HEK293 (cell line): ENCODE data around the gene ABLIM2.

Experiments
- CTCF ChIA-PET: fragments of 350-600 bp; formaldehyde crosslinking; extraction: SDS; loops from one replicate; lab custom pipeline; 2021; ENCODE audit warnings: antibody characterized with exemption; lab: Yijun Ruan, JAX
- POLR2A ChIA-PET: fragments of 300-600 bp; formaldehyde crosslinking; extraction: SDS; loops from one replicate; lab custom pipeline; 2020; ENCODE audit warnings: antibody characterized with exemption, inconsistent platforms; lab: Yijun Ruan, JAX
- H3K27ac ChIP-seq: fragments of 200-500 bp; sonication (Bioruptor generic); 2 replicates; pipeline ENCODE4 v1.5.1; 2014; ENCODE audit warnings: low read depth, low read length, control low read depth, inconsistent platforms; ENCODE audit errors: extremely low read depth
- H3K36me3 ChIP-seq, 2 experiments: fragments of 200-500 bp in 1 of 2; sonication (Bioruptor generic) in 1 of 2; 1 replicate in 1 of 2; 2 replicates in 1 of 2; pipeline ENCODE4 v1.5.1; 2014 to 2017; ENCODE audit warnings: inconsistent platforms in 2 of 2, low read length in 2 of 2; ENCODE audit not compliant: control insufficient read depth in 2 of 2, insufficient read depth in 1 of 2
- H3K4me1 ChIP-seq: fragments of 200-500 bp; sonication (Bioruptor generic); 2 replicates; pipeline ENCODE4 v1.5.1; 2014; ENCODE audit warnings: mild to moderate bottlenecking, low read length, inconsistent platforms; ENCODE audit not compliant: control insufficient read depth, insufficient read depth
- H3K4me3 ChIP-seq: 2 replicates; pipeline ENCODE4 v1.5.1; 2011; ENCODE audit warnings: low read depth, mild to moderate bottlenecking, control low read depth, low read length, moderate library complexity
- H3K9me3 ChIP-seq: fragments of 200-500 bp; sonication (Bioruptor generic); 2 replicates; pipeline ENCODE4 v1.5.1; 2014; ENCODE audit warnings: low read depth, low read length, inconsistent platforms; ENCODE audit not compliant: control insufficient read depth, insufficient read depth
- EGR2 ChIP-seq: fragments of 450-650 bp; formaldehyde crosslinking; IDR thresholded peaks from 2 replicates; pipeline ENCODE4 v1.5.1; 2016; ENCODE audit warnings: low read depth, missing biosample characterization, missing genetic modification characterization
- GFI1B ChIP-seq: fragments of 450-650 bp; formaldehyde crosslinking; IDR thresholded peaks from 2 replicates; pipeline ENCODE4 v1.5.1; 2016; ENCODE audit warnings: missing biosample characterization, missing genetic modification characterization
- GLIS1 ChIP-seq: fragments of 450-650 bp; formaldehyde crosslinking; IDR thresholded peaks from 2 replicates; pipeline ENCODE4 v1.5.1; 2016; ENCODE audit warnings: missing biosample characterization, missing genetic modification characterization
- KLF10 ChIP-seq: fragments of 450-650 bp; IDR thresholded peaks from 2 replicates; pipeline ENCODE4 v1.5.1; 2018; ENCODE audit warnings: missing biosample characterization, mild to moderate bottlenecking, missing genetic modification characterization
- SCRT2 ChIP-seq: fragments of 450-650 bp; formaldehyde crosslinking; IDR thresholded peaks from 2 replicates; pipeline ENCODE4 v1.5.1; 2016; ENCODE audit warnings: missing biosample characterization, missing genetic modification characterization
- WT1 ChIP-seq: fragments of 450-650 bp; formaldehyde crosslinking; IDR thresholded peaks from 2 replicates; pipeline ENCODE4 v1.5.1; 2016; ENCODE audit warnings: missing biosample characterization, missing genetic modification characterization
- ZFHX2 ChIP-seq: fragments of 450-650 bp; formaldehyde crosslinking; conservative IDR thresholded peaks from 2 replicates; pipeline ENCODE4 v1.5.1; 2016; ENCODE audit warnings: missing biosample characterization, missing genetic modification characterization
- ZIC2 ChIP-seq: fragments of 450-650 bp; formaldehyde crosslinking; IDR thresholded peaks from 2 replicates; pipeline ENCODE4 v1.5.1; 2016; ENCODE audit warnings: missing biosample characterization, missing genetic modification characterization
- ZNF16 ChIP-seq: fragments of 450-650 bp; formaldehyde crosslinking; IDR thresholded peaks from 2 replicates; pipeline ENCODE4 v1.5.1; 2016; ENCODE audit warnings: low read depth, missing biosample characterization, missing genetic modification characterization
- ZNF184 ChIP-seq: fragments of 450-650 bp; IDR thresholded peaks from 2 replicates; pipeline ENCODE4 v1.5.1; 2018; ENCODE audit warnings: missing biosample characterization, mild to moderate bottlenecking, missing genetic modification characterization
- ZNF223 ChIP-seq: fragments of 450-650 bp; formaldehyde crosslinking; IDR thresholded peaks from 2 replicates; pipeline ENCODE4 v1.5.1; 2016; ENCODE audit warnings: missing biosample characterization, missing genetic modification characterization
- ZNF239 ChIP-seq: fragments of 450-650 bp; formaldehyde crosslinking; IDR thresholded peaks from 2 replicates; pipeline ENCODE4 v1.5.1; 2016; ENCODE audit warnings: missing biosample characterization, missing genetic modification characterization
- ZNF335 ChIP-seq: fragments of 450-650 bp; formaldehyde crosslinking; conservative IDR thresholded peaks from 2 replicates; pipeline ENCODE4 v1.5.1; 2016; ENCODE audit warnings: missing biosample characterization, missing genetic modification characterization
- ZNF394 ChIP-seq: fragments of 450-650 bp; formaldehyde crosslinking; IDR thresholded peaks from 2 replicates; pipeline ENCODE4 v1.5.1; 2016; ENCODE audit warnings: missing biosample characterization, missing genetic modification characterization, mild to moderate bottlenecking, moderate library complexity, borderline replicate concordance
- ZNF518A ChIP-seq: fragments of 450-650 bp; formaldehyde crosslinking; conservative IDR thresholded peaks from 2 replicates; pipeline ENCODE4 v1.5.1; 2016; ENCODE audit warnings: low read depth, missing biosample characterization, missing genetic modification characterization
- ZNF521 ChIP-seq: fragments of 450-650 bp; formaldehyde crosslinking; IDR thresholded peaks from 2 replicates; pipeline ENCODE4 v1.5.1; 2017; ENCODE audit warnings: missing biosample characterization, mild to moderate bottlenecking, missing genetic modification characterization
- ZNF544 ChIP-seq: fragments of 450-650 bp; formaldehyde crosslinking; IDR thresholded peaks from 2 replicates; pipeline ENCODE4 v1.5.0; 2017; ENCODE audit warnings: missing biosample characterization, missing genetic modification characterization
- ZNF548 ChIP-seq: fragments of 450-650 bp; formaldehyde crosslinking; IDR thresholded peaks from 2 replicates; pipeline ENCODE4 v1.5.1; 2016; ENCODE audit warnings: missing biosample characterization, missing genetic modification characterization
- ZNF560 ChIP-seq: fragments of 450-650 bp; formaldehyde crosslinking; IDR thresholded peaks from 2 replicates; pipeline ENCODE4 v1.5.1; 2017; ENCODE audit warnings: missing biosample characterization, missing genetic modification characterization, borderline replicate concordance
- ZNF580 ChIP-seq: fragments of 450-650 bp; formaldehyde crosslinking; IDR thresholded peaks from 2 replicates; pipeline ENCODE4 v1.5.1; 2016; ENCODE audit warnings: missing biosample characterization, missing genetic modification characterization
- ZNF596 ChIP-seq: fragments of 450-650 bp; IDR thresholded peaks from 2 replicates; pipeline ENCODE4 v1.5.0; 2018; ENCODE audit warnings: missing biosample characterization, mild to moderate bottlenecking, missing genetic modification characterization, moderate library complexity
- ZNF654 ChIP-seq: fragments of 450-650 bp; formaldehyde crosslinking; IDR thresholded peaks from 2 replicates; pipeline ENCODE4 v1.5.1; 2016; ENCODE audit warnings: low read depth, missing biosample characterization, missing genetic modification characterization
- ZNF692 ChIP-seq: fragments of 450-650 bp; formaldehyde crosslinking; IDR thresholded peaks from 2 replicates; pipeline ENCODE4 v1.5.1; 2016; ENCODE audit warnings: missing biosample characterization, missing genetic modification characterization
- ZNF707 ChIP-seq: fragments of 450-650 bp; formaldehyde crosslinking; IDR thresholded peaks from 2 replicates; pipeline ENCODE4 v1.5.1; 2016; ENCODE audit warnings: missing biosample characterization, missing genetic modification characterization
- ZNF792 ChIP-seq: fragments of 450-650 bp; formaldehyde crosslinking; IDR thresholded peaks from 2 replicates; pipeline ENCODE4 v1.5.1; 2016; ENCODE audit warnings: missing biosample characterization, missing genetic modification characterization

Gene ABLIM2

GRCh38 chr4:8199594-8200301 is 41.1 kb upstream of the ABLIM2 start:
- no peaks in the 10 kb centered on the region for H3K4me1 ChIP-seq
- CTCF ChIA-PET = interaction anchor here (2.6 kb wide), 1 partner anchor 23 kb away, joined by 11 read pairs; no protein-coding TSS in a partner anchor
- TF ChIP-seq ZNF548 (tag by site-specific recombination) (no peak), ZNF560 (no peak), ZNF239 (tag by site-specific recombination) (no peak), GLIS1 (no peak), ZNF518A (tag by site-specific recombination) (no peak), ZNF692 (tag by site-specific recombination) (no peak), ZNF544 (tag by site-specific recombination) (no peak), GFI1B (no peak), ZNF16 (no peak), ZNF521 (tag by site-specific recombination) (no peak), ZNF580 (no peak)
- TF ChIP-seq, all 188 proteins: peak for 0
- Histone ChIP-seq H3K4me3 (peak overlapping the region; percentile 31), H3K9me3 (no peaks in the 10 kb centered on the region), H3K27ac (no peak overlapping the region), H3K36me3 (no peaks in the 10 kb centered on the region)
- POLR2A ChIA-PET = interaction anchor here (1.0 kb wide), 1 partner anchor 23 kb away, joined by 3 read pairs; no protein-coding TSS in a partner anchor

GRCh38 chr4:8198906-8199593 is 40.4 kb upstream of the ABLIM2 start, which contains the start of gene SH3TC1:
SH3TC1 (plus strand) TSS chr4:8199290; CDS start chr4:8205195, 5,905 bp downstream.
- CTCF ChIA-PET = interaction anchor here (1.3 to 2.6 kb wide), 2 partner anchors 9 to 22 kb away, joined by 3 to 11 read pairs; no protein-coding TSS in a partner anchor
- POLR2A ChIA-PET = interaction anchor here (1.0 kb wide), 1 partner anchor 22 kb away, joined by 3 read pairs; no protein-coding TSS in a partner anchor
- no peak within 1 kb of the TSS for H3K27ac ChIP-seq
- H3K4me3 ChIP-seq = peak within 1 kb of the TSS; percentile 31
- no peak for TF ChIP-seq ZNF596 (tag by site-specific recombination)
- TF ChIP-seq WT1 (tag by site-specific recombination) = no peak
- no peak for TF ChIP-seq ZNF394 (tag by site-specific recombination)
- TF ChIP-seq ZNF239 (tag by site-specific recombination) = no peak
- peak; percentile 63 for TF ChIP-seq EGR2 (tag by site-specific recombination)
- TF ChIP-seq KLF10 (tag by site-specific recombination) = no peak
- TF ChIP-seq ZNF792 (tag by site-specific recombination) = no peak
- no peak for TF ChIP-seq ZNF335 (tag by site-specific recombination)
- peak; percentile 71 for TF ChIP-seq ZFHX2 (tag by site-specific recombination)
- no peak for TF ChIP-seq SCRT2 (tag by site-specific recombination)
- TF ChIP-seq ZNF654 = no peak
- TF ChIP-seq ZIC2 (tag by site-specific recombination) = peak; percentile 44; the same call in 1 of the 2 replicates
- TF ChIP-seq ZNF223 = no peak
- TF ChIP-seq ZNF184 (tag by site-specific recombination) = no peak
- no peak for TF ChIP-seq ZNF707 (tag by site-specific recombination)
- no peaks in the 10 kb centered on the region for H3K4me1 ChIP-seq
- H3K36me3 ChIP-seq = no peaks in the 10 kb centered on the region
- no peaks in the 10 kb centered on the region for H3K9me3 ChIP-seq
